Esophagus (tissue), 2 donors: ENCODE data around the gene LRBA. TPM values are rescaled to one million over a fixed set of nuclear protein-coding genes. Genes with fewer than 3 reads are reported as not detected.

ENCODE experiments used
- H3K27ac ChIP-seq, 2 donors: one replicate each; pipeline ENCODE4 v1.5.1; 2013; ENCODE audit warnings: low read depth in 2 of 2, mild to moderate bottlenecking in 2 of 2, inconsistent platforms in 1 of 2, low read length in 1 of 2, moderate library complexity in 1 of 2
- H3K27me3 ChIP-seq, 2 donors: one replicate each; pipeline ENCODE4 v1.6.1; 2013; ENCODE audit warnings: low read length in 2 of 2, control low read depth in 1 of 2, mild to moderate bottlenecking in 1 of 2; ENCODE audit not compliant: insufficient read depth in 2 of 2, control insufficient read depth in 1 of 2
- H3K36me3 ChIP-seq, 2 donors: one replicate each; pipeline ENCODE4 v1.6.1; 2013; ENCODE audit warnings: low read length in 1 of 2; ENCODE audit not compliant: control insufficient read depth in 2 of 2, insufficient read depth in 2 of 2
- H3K4me1 ChIP-seq, 2 donors: one replicate each; pipeline ENCODE4 v1.6.1; 2013; ENCODE audit warnings: low read length in 1 of 2; ENCODE audit not compliant: control insufficient read depth in 2 of 2, insufficient read depth in 2 of 2
- H3K4me3 ChIP-seq, 2 donors: one replicate each; pipeline ENCODE4 v1.5.1; 2013; ENCODE audit warnings: low read length in 2 of 2, mild to moderate bottlenecking in 2 of 2, low read depth in 1 of 2, moderate library complexity in 1 of 2
- H3K9me3 ChIP-seq, 2 donors: one replicate each; pipeline ENCODE4 v1.6.1; 2013; ENCODE audit warnings: mild to moderate bottlenecking in 2 of 2, low read depth in 1 of 2, low read length in 1 of 2, moderate library complexity in 1 of 2; ENCODE audit not compliant: control insufficient read depth in 2 of 2, insufficient read depth in 1 of 2
- WGBS, 2 donors: extraction: QIAGEN DNeasy Blood & Tissue Kit; methylation state at CpG; one replicate each; pipeline ENCODE4 v1.1.7; 2013; 5-methylcytosine and 5-hydroxymethylcytosine counted together
- polyA plus RNA-seq, 2 donors: library from polyadenylated mRNA; stranded (reverse); fragments of 200-250 nt; gene quantifications; one replicate each; pipeline ENCODE4 v1.2.3, GENCODE V29; 2013
- donor health status: healthy with polysubstance abuse.
- donor health status: Bipolar disorder and iron deficiency.

The LRBA gene
- polyA plus RNA-seq, 2 donors, result 13.1 to 24.7 TPM

- 80 to 87% methylated on average over 3 of the region's 3 CpGs for WGBS, 2 donors
- H3K9me3 ChIP-seq, result no peaks in the 10 kb centered on the region
- no peaks in the 10 kb centered on the region for H3K4me1 ChIP-seq
- no peak overlapping the region for H3K4me3 ChIP-seq
- no peaks in the 10 kb centered on the region for H3K36me3 ChIP-seq
- H3K27me3 ChIP-seq, result no peaks in the 10 kb centered on the region
- no peak overlapping the region for H3K27ac ChIP-seq
Measured at GRCh38 chr4:150909116-150909515, 106.0 kb downstream of the LRBA start.

GRCh38 chr4:150906987-150907633 is 108.0 kb downstream of the LRBA start:
- H3K4me1 ChIP-seq, result no peaks in the 10 kb centered on the region
- H3K27ac ChIP-seq, result no peak overlapping the region
- H3K9me3 ChIP-seq, result no peaks in the 10 kb centered on the region
- H3K4me3 ChIP-seq, result no peak overlapping the region
- H3K36me3 ChIP-seq, result peaks cover 3 to 5% of the 10 kb centered on the region in 2 donors
- H3K27me3 ChIP-seq, result no peaks in the 10 kb centered on the region
- 59 to 62% methylated on average over 3 of the region's 3 CpGs for WGBS, 2 donors

- no peaks in the 10 kb centered on the region for H3K9me3 ChIP-seq
- H3K4me3 ChIP-seq, result no peak overlapping the region
- H3K27ac ChIP-seq, result no peak overlapping the region
- H3K36me3 ChIP-seq, result peaks cover 3 to 5% of the 10 kb centered on the region in 2 donors
- no peaks in the 10 kb centered on the region for H3K27me3 ChIP-seq
- WGBS, 2 donors, result 82 to 90% methylated on average over 3 of the region's 3 CpGs
- H3K4me1 ChIP-seq, result no peaks in the 10 kb centered on the region
Measured at GRCh38 chr4:150904671-150905070, 110.4 kb downstream of the LRBA start.

GRCh38 chr4:150903603-150904002 is 111.5 kb downstream of the LRBA start:
- WGBS, 2 donors, result 85 to 92% methylated on average over 2 of the region's 2 CpGs
- Histone ChIP-seq H3K27me3 (no peaks in the 10 kb centered on the region), H3K36me3 (peaks cover 3 to 5% of the 10 kb centered on the region in 2 donors), H3K4me3 (no peak overlapping the region), H3K4me1 (no peaks in the 10 kb centered on the region), H3K9me3 (no peaks in the 10 kb centered on the region), H3K27ac (no peak overlapping the region)

- H3K36me3 ChIP-seq, result peaks cover 0 to 2% of the 10 kb centered on the region in 2 donors
Measured at GRCh38 chr4:150896497-150896896, 118.6 kb downstream of the LRBA start.

GRCh38 chr4:150890246-150890645 is 124.8 kb downstream of the LRBA start:
- H3K27ac ChIP-seq, result no peak overlapping the region
- no peaks in the 10 kb centered on the region for H3K27me3 ChIP-seq
- H3K36me3 ChIP-seq, result peaks cover 0 to 2% of the 10 kb centered on the region in 2 donors
- H3K4me1 ChIP-seq, result no peaks in the 10 kb centered on the region
- no peaks in the 10 kb centered on the region for H3K9me3 ChIP-seq
- H3K4me3 ChIP-seq, result no peak overlapping the region
- WGBS, 2 donors, result 78 to 81% methylated on average over 2 of the region's 2 CpGs

More at GRCh38 chr4:150896497-150896896, 118.6 kb downstream of the LRBA start:
- Histone ChIP-seq H3K4me3 (no peak overlapping the region), H3K27me3 (no peaks in the 10 kb centered on the region), H3K27ac (no peak overlapping the region), H3K9me3 (no peaks in the 10 kb centered on the region), H3K4me1 (no peaks in the 10 kb centered on the region)
- WGBS, 2 donors, result 79 to 80% methylated on average over 1 of the region's 1 CpG

- H3K27me3 ChIP-seq, result no peaks in the 10 kb centered on the region
- H3K27ac ChIP-seq, result no peak overlapping the region
- 95 to 96% methylated on average over 4 of the region's 4 CpGs for WGBS, 2 donors
- no peaks in the 10 kb centered on the region for H3K4me1 ChIP-seq
- H3K9me3 ChIP-seq, result no peaks in the 10 kb centered on the region
- H3K4me3 ChIP-seq, result no peak overlapping the region
- H3K36me3 ChIP-seq, result peaks cover 0 to 2% of the 10 kb centered on the region in 2 donors
Measured at GRCh38 chr4:150889306-150889705, 125.8 kb downstream of the LRBA start.

GRCh38 chr4:150888625-150889024 is 126.5 kb downstream of the LRBA start:
- no peak overlapping the region for H3K27ac ChIP-seq
- no peaks in the 10 kb centered on the region for H3K9me3 ChIP-seq
- H3K4me1 ChIP-seq, result no peaks in the 10 kb centered on the region
- H3K36me3 ChIP-seq, result peaks cover 0 to 2% of the 10 kb centered on the region in 2 donors
- H3K27me3 ChIP-seq, result no peaks in the 10 kb centered on the region
- H3K4me3 ChIP-seq, result no peak overlapping the region

- H3K4me3 ChIP-seq, result no peak overlapping the region
- no peaks in the 10 kb centered on the region for H3K27me3 ChIP-seq
- H3K27ac ChIP-seq, result no peak overlapping the region
- peaks cover 0 to 2% of the 10 kb centered on the region in 2 donors for H3K36me3 ChIP-seq
- 0 to 5% methylated on average over 1 of the region's 1 CpG for WGBS, 2 donors
- no peaks in the 10 kb centered on the region for H3K4me1 ChIP-seq
- no peaks in the 10 kb centered on the region for H3K9me3 ChIP-seq
Measured at GRCh38 chr4:150888217-150888616, 126.9 kb downstream of the LRBA start.

GRCh38 chr4:150886597-150886996 is 128.5 kb downstream of the LRBA start:
- no peaks in the 10 kb centered on the region for H3K36me3 ChIP-seq
- no peak overlapping the region for H3K27ac ChIP-seq
- no peaks in the 10 kb centered on the region for H3K27me3 ChIP-seq
- H3K4me3 ChIP-seq, result no peak overlapping the region
- 95% methylated on average over 1 of the region's 1 CpG for WGBS, 2 donors
- no peaks in the 10 kb centered on the region for H3K4me1 ChIP-seq
- no peaks in the 10 kb centered on the region for H3K9me3 ChIP-seq
